Upper lobe of right lung (tissue), 1 donor: Measurements from ENCODE around the gene C3orf22. TPM values are rescaled to one million over a fixed set of nuclear protein-coding genes. Genes with fewer than 3 reads are reported as not detected.
A peak's percentile ranks its signal among the peaks of the same experiment; 100 is the strongest.

Source experiments
- ATAC-seq: fragments of 200-7000 bp; cut with Tn5 transposase; one replicate; pipeline ENCODE4 v1.9.1; 2020; ENCODE audit warnings: mild to moderate bottlenecking, moderate library complexity
- DNase-seq: peaks from one replicate; pipeline ENCODE4 v3.0.0-alpha.2; 2020
- H3K27ac ChIP-seq: fragments of 200-600 bp; one replicate; pipeline ENCODE4 v1.8.0; 2022
- H3K27me3 ChIP-seq: fragments of 200-600 bp; one replicate; pipeline ENCODE4 v1.8.0; 2022; ENCODE audit warnings: mild to moderate bottlenecking
- H3K36me3 ChIP-seq: fragments of 200-600 bp; one replicate; pipeline ENCODE4 v1.8.0; 2022
- H3K4me1 ChIP-seq: fragments of 200-600 bp; one replicate; pipeline ENCODE4 v1.8.0; 2022
- H3K4me3 ChIP-seq: fragments of 200-600 bp; one replicate; pipeline ENCODE4 v1.8.0; 2022; ENCODE audit warnings: mild to moderate bottlenecking
- H3K9me3 ChIP-seq: fragments of 200-600 bp; one replicate; pipeline ENCODE4 v1.8.0; 2022
- intact Hi-C: fragments of 100-400 bp; cut with DNase I; formaldehyde crosslinking; loops from one replicate; pipeline ENCODE4 v1.11.0; 2022
- total RNA-seq: library from RNA; stranded (reverse); fragmentation: NEBNext Ultra II Directional; extraction: Animal tissue kit (Norgen Biotek cat#: 25700); gene quantifications from one replicate; pipeline ENCODE4 v1.2.1, GENCODE V29; 2021
- TF ChIP-seq, protein P1 (sequence below): fragments of 200-600 bp; IDR thresholded peaks from one replicate; pipeline ENCODE4 v1.8.0; 2022; ENCODE audit warnings: antibody characterized with exemption
- donor health status: DM: no; HTN: yes; CAD: no; lungs with severe emphysema.

Gene C3orf22
- total RNA-seq, 1 donor from 2014 or later: not detected

DNA sequence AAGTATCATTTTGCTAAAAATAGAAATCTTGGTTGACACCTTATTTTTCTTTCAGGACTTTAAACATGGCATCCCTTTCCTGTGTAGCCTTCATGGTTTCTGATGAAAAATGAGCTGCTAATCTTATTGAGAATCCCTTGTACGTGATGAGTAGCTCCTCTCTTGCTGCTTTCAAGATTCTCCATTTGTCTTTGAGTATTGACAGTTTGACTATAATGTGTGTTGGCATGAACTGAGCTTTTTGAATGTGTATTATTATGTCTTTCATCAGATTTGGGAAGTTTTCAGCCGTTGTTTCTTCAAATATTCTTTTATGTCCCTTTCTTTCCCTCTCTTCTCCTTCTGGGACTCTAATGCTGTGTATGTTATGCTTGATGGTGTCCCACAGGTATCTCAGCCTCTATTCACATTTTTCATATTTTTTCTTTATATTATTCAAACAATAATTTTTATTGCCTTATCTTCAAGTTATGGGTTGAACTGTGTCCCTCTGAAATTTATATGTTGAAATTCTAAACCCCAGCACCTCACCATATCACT lies 4.1 kb upstream of the C3orf22 start:
- H3K4me3 ChIP-seq: no peak overlapping the region
- no peaks in the 10 kb centered on the region for H3K27me3 ChIP-seq
- no peak overlapping the region for H3K27ac ChIP-seq
- peaks cover 4% of the 10 kb centered on the region for H3K9me3 ChIP-seq
- DNase-seq (no peak), ATAC-seq (no peak)
- no peaks in the 10 kb centered on the region for H3K4me1 ChIP-seq
- intact Hi-C loops: no loop called here
- H3K36me3 ChIP-seq: no peaks in the 10 kb centered on the region
- TF ChIP-seq, protein P1, sequence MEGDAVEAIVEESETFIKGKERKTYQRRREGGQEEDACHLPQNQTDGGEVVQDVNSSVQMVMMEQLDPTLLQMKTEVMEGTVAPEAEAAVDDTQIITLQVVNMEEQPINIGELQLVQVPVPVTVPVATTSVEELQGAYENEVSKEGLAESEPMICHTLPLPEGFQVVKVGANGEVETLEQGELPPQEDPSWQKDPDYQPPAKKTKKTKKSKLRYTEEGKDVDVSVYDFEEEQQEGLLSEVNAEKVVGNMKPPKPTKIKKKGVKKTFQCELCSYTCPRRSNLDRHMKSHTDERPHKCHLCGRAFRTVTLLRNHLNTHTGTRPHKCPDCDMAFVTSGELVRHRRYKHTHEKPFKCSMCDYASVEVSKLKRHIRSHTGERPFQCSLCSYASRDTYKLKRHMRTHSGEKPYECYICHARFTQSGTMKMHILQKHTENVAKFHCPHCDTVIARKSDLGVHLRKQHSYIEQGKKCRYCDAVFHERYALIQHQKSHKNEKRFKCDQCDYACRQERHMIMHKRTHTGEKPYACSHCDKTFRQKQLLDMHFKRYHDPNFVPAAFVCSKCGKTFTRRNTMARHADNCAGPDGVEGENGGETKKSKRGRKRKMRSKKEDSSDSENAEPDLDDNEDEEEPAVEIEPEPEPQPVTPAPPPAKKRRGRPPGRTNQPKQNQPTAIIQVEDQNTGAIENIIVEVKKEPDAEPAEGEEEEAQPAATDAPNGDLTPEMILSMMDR: no peak

GRCh38 chr3:126557761-126558160 lies 971 bp downstream of the C3orf22 start:
- no peak for DNase-seq
- no peak overlapping the region for H3K4me3 ChIP-seq
- no peaks in the 10 kb centered on the region for H3K36me3 ChIP-seq
- intact Hi-C loops: no loop called here
- H3K4me1 ChIP-seq: no peaks in the 10 kb centered on the region
- H3K27me3 ChIP-seq: no peaks in the 10 kb centered on the region
- H3K9me3 ChIP-seq: peaks cover 4% of the 10 kb centered on the region
- TF ChIP-seq, protein P1: no peak
- ATAC-seq: no peak
- H3K27ac ChIP-seq: no peak overlapping the region

- DNase-seq (peak; percentile 54), ATAC-seq (no peak)
- Histone ChIP-seq H3K27me3 (no peaks in the 10 kb centered on the region), H3K4me3 (no peak overlapping the region), H3K27ac (no peak overlapping the region), H3K4me1 (no peaks in the 10 kb centered on the region), H3K9me3 (peaks cover 2% of the 10 kb centered on the region), H3K36me3 (no peaks in the 10 kb centered on the region)
- TF ChIP-seq, protein P1: no peak
- intact Hi-C loops: no loop called here
These were observed 1.4 kb downstream of the C3orf22 start for GRCh38 chr3:126557415-126557745.

- TF ChIP-seq, protein P1: no peak
- Histone ChIP-seq H3K4me1 (no peaks in the 10 kb centered on the region), H3K9me3 (no peaks in the 10 kb centered on the region), H3K27ac (no peak overlapping the region), H3K4me3 (no peak overlapping the region), H3K27me3 (no peaks in the 10 kb centered on the region), H3K36me3 (no peaks in the 10 kb centered on the region)
- intact Hi-C loops: no loop called here
- peak; percentile 44 for DNase-seq
- no peak for ATAC-seq
These were observed 1.9 kb downstream of the C3orf22 start for GRCh38 chr3:126556637-126557414.

DNA sequence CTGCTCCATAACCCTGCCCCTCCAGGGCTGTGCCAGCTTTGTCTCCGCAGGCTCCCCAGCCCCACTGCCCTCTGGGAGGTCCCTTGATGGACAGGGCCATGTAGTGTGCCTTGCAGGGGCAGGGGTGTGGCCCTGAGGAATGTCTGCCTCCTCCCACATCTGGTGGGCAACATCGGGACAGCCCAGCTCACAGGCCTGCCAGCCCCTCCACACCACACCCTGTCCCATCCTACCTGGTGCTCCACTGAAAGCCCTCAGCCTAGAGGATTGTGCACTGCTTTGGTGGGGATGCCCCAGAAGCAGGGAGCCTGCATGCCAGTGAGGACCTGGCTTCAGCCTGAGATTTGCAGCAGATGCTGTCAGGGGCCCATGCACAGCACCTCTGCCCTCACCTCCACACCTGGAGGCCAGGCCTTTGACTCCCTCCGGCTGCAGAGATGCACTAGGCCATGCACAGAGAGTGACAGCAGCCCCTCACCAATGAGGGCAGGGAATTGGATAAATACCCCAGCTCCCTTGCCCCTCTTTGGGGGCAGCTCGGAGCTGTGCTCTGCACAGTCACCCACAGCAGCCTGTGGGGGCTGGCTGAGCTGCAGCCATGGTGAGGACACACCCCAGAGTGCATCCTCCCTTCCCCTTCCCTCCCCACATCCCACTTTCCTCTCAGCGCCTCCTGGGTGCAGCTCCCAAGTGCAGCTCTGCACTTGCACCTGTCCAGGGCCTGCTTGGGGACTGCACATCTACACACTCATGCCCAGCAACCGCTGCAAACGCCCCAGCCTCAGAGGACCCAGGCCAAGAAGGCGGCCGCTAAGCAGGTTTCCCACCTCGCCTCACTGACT lies 2.7 kb downstream of the C3orf22 start:
- DNase-seq: peak; percentile 45
- TF ChIP-seq, protein P1: no peak
- H3K27ac ChIP-seq: no peak overlapping the region
- no peaks in the 10 kb centered on the region for H3K36me3 ChIP-seq
- no peaks in the 10 kb centered on the region for H3K4me1 ChIP-seq
- ATAC-seq: no peak
- intact Hi-C loops: no loop called here
- no peaks in the 10 kb centered on the region for H3K27me3 ChIP-seq
- no peaks in the 10 kb centered on the region for H3K9me3 ChIP-seq
- no peak overlapping the region for H3K4me3 ChIP-seq
